NAMALWA (cell line): ENCODE measurements around the gene CNN1.
A peak's percentile ranks its signal among the peaks of the same experiment; 100 is the strongest.
"Not testable (repeated sequence)": the region's sequence is repeated elsewhere in the genome, so short reads cannot be mapped to it uniquely, and the experiment has no call there.

Experiments
- DNase-seq: peaks from one replicate; pipeline ENCODE4 v3.0.0-alpha.2; 2015; ENCODE audit warnings: low spot score

Gene CNN1

DNA sequence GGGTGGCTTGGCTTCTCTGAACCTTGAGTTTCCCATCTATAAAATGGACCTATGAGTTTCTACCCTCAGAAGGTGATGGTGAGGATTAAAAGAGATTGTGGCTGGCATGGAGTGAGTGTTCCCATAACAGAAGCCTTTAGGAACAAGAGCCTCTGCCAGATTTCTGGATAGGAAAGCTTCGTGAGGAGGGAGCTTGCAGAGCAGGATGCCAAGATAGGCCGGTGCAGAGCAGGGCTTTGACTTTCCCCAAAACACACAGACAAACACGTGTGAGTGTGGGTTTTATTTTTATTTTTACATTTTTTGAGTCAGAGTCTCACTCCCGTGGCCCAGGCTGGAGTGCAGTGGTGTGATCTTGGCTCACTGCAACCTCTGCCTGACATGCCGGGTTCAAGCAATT, 3.7 kb upstream of the CNN1 start:
- DNase-seq = no peak

DNA sequence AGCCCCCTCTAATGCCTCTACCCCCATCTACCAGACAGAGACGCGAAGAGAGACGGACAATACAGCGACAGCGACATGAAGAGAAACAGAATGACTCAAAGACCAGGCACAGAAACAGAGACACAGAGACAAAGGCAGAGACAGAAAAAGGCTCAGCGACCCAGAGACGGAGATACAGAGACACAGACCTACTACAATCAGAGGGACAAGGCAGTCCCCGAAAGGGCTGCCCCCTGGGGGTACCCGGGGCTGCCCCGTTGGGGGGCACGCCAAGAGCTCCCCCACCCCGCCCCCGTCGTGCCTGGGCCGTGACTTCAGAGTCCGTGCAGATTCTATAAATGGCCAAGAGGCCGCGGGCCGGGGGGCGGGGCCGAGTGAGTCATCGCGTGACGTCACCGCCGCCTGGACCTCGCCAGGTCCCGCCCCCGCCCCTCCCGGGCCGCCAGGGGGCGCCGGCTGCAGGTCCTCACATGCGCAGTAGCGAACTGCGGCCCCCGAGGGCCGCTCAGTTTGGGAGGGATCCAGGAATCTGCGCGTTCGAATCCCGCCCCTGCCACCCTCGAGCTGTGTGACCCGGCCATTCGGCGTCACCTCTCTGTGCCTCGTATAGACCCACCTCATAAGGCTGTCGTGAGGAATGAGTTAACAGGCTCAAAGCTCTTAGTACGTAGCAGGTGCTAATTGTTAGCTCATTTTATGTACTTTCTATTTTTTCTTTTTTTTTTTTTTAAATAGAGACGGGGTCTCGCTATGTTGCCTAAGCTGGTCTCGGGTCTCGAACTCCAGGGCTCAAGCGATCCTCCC, 2.7 kb upstream of the CNN1 start:
- peak; percentile 90 for DNase-seq

DNA sequence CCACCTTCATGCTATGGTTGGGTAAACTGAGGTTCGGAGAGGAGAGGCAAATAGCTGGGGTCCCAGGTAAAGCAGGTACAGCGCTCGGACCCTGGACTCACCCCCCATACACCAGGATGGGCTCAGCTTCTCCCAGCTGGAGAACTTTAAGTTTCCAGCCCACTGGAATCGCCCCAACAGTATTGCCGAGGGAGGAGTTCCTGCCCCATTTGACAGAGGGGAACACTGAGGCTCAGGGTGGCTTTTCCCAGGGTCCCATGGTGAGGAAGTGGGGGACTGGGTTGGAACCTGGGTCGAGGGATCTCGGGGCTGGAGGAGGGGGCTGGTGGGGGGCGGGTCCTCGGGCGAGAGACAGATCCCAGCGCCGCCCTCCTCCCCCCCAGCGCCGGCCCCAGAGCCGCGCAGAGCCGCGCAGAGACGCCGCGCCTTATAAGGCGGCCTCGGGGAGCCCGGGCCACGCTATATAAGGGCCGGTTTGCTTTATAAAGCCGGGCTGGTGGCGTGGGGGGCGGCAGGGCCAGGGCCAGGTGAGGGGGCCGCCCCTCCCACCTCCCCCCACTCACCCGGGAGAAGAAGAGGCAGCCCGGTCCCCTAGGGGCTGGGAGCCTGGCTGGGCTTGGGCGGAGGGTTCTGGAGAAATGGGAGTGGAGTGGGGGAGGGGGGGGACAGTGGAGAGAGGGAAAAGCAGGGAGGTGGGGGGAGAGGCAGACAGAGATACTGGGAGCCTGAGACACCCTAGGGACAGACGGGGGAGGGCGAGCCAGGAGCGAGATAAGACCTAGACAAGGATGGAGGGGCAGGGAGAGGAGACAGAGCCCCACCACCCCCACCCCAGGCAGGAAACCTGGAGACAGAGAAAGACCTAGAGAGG, 1.1 kb downstream of the CNN1 start:
- DNase-seq = no peak

DNA sequence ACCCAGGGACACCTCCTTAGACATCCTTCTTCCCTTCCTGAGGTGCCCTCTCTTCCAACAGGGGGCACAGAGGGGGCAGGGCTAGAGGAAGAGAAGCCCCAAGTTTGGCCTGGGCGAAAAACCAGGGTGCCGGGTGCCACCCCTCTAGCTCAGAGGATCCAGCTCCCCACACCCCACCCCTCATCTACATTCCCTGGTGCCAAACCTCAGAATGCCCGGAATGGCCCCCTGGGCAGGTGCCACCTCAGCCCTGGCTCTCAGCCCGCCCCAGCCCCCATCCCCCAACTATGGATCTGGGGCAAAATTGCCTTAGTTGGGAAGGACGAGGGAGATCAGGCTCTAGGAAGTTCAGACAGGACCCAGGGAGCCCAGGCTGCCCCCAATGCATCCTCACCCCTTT, 2.0 kb downstream of the CNN1 start:
- DNase-seq = no peak

DNA sequence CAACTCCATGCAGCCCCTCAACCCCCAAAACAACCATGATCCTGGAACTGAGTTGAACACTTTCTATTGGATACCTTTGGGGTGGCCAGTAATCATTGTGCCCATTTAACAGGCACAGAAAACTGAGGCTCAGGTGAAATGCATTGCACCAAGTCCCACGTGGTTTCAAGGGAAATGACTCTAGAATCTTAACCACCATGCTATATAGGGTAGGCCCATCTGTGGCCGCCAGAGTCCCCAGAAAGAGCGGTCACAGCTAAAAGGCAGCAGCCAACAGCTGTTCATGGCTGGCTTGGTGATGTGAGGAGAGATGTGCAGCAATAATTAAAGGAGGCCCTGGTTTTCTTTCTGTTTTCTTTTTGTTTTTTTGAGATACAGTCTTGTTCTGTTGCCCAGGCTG, 2.6 kb downstream of the CNN1 start:
- DNase-seq = peak; percentile 76

DNA sequence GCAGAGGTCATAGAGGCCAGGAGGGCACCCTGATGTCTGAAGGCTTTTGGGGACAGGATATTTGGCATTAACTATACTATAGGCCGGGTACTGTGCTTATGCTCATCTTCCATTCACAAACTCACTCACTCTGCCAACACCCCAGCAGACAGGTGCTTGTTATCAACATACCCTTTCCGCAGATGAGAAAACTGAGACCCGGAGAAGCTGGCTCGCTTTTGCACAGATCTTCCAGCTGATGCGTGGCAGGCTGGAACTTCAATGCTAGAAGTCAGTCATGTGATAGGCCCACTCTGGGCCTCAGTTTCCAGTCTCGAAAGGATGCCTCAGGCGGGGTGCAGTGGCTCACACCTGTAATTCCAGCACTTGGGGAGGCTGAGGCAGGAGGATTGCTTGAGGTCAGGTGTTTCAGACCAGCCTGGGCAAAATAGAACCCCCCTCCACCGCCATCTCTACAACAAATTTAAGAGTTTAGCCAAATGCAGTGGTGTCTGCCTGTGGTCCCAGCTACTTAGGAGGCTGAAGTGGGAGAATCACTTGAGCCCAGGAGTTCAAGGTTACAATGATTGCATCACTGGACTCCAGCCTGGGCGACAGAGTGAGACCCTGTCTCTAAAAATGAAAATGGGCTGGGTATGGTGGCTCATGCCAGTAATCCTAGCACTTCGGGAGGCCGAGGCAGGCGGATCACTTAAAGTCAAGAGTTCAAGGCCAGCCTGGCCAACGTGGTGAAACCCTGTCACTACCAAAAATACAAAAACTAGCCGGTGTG, 9.5 kb downstream of the CNN1 start:
- no peak for DNase-seq

DNA sequence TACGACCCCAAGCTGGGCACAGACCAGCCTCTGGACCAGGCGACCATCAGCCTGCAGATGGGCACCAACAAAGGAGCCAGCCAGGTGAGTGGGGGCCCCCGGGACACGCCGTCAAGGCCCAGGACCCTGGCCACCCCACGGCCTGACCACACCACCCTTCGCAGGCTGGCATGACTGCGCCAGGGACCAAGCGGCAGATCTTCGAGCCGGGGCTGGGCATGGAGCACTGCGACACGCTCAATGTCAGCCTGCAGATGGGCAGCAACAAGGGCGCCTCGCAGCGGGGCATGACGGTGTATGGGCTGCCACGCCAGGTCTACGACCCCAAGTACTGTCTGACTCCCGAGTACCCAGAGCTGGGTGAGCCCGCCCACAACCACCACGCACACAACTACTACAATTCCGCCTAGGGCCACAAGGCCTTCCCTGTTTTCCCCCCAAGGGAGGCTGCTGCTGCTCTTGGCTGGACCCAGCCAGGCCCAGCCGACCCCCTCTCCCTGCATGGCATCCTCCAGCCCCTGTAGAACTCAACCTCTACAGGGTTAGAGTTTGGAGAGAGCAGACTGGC, 10.8 kb downstream of the CNN1 start:
- DNase-seq = no peak

DNA sequence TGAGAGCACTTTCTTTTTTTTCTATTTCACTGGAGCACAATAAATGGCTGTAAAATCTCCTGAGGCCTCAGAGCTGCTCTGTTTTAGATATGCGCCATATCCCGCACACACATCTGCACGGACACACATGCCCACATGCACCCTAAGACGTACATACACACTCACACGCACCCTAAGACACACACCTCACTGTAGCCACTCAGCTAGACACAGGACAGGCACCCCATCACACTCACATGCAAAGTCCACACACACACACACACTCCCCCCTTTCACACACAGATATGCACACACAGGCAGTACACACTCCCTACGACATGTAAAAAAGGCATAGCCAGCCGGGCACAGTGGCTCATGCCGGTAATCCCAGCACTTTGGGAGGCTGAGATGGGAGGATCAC, 11.6 kb downstream of the CNN1 start:
- no peak for DNase-seq

DNA sequence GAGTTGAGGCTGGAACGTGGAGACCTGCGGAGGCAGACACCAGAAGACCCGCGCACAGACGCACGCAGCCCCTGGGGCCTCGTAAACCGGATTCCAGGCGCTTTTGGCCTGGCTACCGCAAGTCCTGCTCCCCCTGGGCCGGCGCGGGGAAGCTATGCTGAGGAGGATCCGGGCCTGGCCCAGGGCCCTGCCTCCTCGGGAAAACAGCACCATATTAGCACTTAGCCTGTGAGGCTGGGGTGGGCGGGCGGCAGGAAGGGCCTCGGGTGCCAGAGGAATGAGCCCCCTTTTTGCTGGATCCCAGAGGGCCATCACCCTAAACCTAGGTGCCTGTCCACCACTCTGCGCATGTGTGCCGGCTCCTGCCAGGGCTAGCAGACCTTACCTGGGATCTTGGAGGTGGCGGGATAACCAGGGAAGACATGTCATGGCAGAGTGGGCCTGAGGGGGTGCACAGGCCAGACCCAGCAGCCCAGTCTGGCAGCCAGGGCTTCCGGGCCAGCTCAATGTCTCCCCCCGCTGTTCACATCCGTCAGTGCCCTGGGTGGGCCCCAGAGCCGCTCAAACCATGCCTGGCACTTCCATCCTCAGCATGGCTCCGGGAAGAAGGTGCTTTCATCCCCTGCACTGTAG, 13.1 kb downstream of the CNN1 start:
- DNase-seq = no peak

DNA sequence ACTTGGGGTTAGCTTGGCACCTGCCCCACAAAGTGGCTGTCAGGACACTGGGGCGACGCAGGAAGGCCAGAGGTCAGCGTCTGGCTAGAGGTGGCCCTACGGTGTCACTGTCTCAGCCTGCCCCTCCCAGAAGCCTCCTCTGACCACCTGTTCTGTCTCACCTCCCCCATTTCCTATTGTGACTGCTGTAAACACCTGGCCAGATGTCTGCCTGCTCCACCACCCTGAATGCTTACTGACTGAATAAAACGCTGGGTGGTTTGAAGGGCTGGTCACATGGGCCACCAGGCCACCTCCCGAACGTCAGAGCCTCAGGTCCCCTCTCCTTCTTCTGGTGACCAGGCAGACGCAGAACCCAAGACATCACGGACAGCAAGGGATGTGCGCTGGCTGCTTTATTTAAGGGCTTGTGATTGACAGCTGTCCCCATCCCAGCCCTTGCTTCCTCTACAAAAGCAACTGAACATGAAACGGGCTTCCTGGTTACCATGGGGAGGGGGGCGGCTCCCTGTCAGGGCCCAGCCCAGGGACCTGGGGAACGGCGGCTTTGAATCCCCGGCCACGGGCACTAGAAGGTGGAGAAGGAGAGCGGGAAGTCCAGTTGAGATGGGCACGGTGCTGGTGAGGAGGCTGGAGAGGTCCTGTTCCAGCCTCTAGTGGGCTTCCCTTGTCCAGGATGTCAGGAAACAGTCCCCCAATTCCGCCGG, 14.2 kb downstream of the CNN1 start:
- no peak for DNase-seq

DNA sequence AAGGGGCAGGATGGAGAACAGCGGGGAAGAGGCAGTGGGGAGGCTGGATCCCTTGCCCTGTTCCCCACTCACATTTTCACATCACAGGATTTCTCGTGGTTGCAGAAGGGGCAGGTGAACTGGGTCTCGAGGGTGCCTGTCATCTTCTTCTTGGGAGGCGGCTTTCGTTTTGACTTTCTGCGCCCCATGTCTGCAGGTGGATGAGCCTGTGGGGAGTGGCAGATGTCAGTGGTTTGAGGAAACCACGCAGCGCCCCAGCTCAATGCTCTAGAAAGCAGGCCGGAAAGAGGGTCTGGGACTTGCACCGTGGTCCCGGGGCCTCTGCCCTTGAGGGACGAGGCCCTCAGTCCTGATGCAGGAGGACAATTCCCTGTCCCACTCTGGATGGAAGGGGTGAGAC, 15.5 kb downstream of the CNN1 start:
- DNase-seq = peak; percentile 53

DNA sequence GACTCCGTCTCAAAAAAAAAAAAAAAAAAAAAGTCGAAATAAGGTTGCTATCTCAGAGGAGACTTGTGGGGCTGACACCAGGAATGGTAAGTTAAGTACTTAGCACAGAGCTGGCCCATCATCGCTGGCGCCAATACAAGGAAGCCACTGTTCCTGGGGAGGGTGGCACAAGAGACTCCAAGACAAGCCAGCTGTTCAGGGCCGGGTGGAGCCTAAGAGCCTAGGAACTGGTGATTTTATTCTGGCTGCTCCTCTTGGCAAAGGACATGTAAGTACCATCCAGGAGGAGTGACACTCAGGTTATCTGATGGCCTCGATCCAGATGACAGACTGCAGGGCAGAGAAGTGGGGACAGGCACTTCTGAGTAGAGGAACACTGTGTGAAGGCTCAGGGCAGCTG, 16.6 kb downstream of the CNN1 start:
- no peak for DNase-seq

DNA sequence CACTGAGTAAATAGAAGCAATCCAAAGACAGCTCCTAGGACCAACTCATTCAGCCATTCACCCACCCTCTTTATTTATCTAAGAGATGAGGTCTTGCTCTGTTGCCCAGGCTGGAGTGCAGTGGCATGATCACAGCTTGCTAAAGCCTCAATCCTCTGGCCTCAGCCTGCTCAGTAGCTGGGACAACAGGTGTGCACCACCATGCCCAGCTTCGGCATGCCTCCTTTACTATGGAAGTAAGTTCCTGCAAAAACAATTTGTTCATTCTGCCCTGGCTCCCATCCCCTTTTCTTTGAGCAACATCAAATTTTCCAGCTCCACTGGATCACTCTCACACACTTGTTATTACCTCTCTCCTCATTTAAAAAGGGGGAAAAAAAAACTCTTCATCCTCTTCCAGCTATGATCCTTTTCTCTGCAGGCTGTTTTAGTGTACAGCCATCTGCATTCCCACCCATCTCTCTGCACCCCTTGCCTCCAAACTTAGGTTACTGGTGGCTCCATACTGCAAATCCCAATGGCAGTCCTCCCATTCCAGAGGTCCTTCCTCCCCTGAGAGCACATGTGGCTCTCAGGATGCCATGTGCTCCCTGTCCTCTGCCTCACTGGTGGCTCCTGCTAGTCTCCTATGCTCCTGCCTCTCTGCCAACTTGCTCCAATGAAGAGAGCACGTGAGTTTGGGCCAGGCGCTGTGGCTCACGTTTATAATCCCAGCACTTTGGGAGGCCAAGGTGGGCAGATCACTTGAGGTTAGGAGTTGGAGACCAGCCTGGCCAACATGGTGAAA, 18.2 kb downstream of the CNN1 start:
- DNase-seq = no peak

DNA sequence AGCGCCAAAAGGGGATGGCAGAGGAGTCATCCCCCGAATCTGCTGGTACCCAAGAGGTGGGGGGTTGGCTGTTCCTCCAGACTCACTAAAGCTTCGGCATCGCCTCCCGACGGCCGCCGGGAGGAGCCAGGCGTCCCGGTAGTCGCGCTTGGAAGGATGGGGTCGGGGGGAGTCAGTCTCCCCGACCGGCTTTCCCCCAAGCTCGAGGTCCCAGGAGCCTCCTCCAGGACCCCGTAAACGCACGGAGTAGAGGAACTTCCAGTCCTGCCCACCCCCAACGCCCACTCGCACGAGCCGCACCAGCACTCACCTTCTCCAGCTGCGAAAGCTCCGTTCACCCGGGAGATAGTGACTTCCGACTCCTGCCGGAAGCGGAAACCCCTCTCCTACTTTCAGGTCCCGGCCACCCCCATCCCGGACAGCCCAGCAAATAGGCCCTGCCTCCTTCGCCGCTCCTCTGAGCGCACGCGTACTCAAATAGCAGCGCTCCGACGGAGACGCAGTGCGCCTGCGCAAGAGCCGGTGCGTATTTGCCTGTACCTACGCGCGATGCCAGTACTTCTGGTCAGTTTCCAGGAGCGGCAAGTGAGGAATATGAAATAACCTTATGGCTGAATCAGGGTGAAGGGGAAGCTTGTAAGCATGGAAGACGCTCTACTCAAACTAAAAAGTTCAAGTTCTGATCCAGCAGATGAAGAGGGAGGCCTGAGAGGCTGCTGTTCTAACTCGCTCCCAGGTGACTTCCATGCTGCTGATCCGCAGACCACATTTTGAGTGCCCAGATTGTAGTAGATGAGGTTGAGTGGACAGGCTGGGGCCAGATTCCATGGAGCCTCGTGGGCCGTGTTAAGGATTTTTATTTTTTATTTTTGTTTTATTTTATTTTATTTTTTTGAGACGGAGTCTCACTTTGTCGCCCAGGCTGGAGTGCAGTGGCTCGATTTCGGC, 20.5 kb downstream of the CNN1 start, which contains the start of gene ELOF1:
Gene ELOF1, minus strand, starts transcription at position 350 of the 948 bp plus-strand sequence. CDS start 4,883 bp downstream, outside the sequence.
- DNase-seq = peak; percentile 98

DNA sequence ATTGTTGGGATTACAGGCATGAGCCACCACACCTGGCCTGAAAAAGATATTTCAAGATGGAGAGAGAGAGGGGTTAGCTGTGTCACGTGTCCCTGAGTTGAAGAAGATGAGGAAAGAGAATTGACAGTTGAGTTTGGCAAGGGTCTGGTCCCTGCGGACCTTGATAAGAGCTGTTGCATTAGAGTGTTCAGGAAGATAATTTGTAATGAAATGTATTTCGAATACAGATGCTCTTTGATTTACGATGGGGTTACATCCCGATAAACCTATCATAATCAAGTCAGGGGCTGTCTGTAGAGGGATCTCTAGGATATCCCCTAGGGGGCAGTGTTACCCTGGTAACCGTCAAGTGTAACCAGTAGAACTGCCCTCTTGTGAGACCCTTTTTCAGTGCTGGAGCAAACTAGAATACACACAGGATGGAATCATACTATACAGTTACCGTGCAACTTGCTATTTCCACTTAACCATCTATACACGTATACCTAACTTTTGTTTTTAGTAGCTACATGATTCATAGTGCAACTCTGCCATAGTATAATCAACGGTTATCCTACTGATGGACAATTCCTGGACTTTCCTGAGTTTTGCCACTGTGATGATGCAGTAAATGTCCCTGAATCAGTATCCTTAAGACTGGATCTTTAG, 21.9 kb downstream of the CNN1 start:
- peak; percentile 92 for DNase-seq

DNA sequence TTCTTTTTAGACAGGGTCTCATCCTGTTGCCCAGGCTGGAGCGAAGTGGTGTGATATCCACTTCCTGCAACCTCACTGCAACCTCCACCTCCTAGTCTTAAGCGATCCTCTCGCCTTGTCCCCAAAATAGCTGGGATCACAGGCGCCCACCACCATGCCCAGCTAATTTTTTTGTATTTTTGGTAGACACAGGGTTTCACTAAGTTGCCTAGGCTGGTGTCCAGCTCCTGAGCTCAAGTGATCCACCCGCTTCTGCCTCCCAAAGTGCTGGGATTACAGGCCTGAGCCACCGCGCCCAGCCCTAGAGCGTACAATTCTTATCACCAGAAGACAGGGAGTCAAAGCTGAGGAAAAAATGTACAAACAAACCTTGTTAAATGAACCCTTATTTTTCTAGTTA, 24.9 kb downstream of the CNN1 start:
- no peak for DNase-seq

DNA sequence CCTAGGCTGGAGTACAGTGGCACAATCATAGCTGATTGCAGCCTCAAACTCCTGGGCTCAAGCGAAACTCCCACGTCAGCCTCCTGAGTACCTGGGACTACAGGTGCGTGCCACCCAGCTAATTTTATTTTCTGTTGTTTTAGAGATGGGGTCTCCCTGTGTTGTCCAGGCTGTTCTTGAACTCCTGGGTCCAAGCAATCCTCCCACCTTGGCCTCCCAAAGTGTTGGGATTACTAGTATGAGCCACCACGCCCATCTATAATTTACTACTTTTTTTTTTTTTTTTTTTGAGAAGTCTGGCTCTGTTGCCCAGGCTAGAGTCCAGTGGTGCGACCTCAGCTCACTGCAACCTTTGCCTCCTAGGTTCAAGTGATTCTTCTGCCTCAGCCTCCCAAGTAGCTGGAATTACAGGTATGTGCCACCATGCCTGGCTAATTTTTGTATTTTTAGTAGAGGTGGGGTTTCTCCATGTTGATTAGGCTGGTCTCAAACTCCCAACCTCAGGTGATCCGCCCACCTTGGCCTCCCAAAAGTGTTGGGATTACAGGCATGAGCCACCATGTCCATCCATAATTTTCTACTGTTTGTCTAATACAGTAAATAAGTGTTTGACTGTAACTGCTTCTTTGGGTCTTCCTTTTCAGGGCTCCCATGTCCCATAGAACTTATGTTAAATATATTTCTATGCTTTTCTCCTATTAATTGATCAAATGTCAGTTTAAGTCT, 25.6 kb downstream of the CNN1 start:
- not testable (repeated sequence) for DNase-seq

DNA sequence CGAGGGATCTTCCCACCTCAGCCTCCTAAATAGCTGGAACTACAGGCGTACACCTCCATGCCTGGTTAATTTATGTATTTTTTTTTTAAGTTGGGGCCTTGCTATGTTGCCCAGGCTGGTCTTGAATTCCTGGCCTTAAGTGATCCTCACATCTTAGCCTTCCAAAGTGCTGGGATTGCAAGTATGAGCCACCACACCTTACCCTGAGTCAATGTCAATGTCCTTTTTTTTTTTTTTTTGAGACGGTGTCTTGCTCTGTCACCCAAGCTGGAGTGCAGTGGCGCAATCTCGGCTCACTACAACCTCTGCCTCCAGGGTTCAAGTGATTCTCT, 27.0 kb downstream of the CNN1 start:
- DNase-seq = not testable (repeated sequence)
